ENCODE data around the gene HES1. TPM values are rescaled to one million over a fixed set of nuclear protein-coding genes. Genes with fewer than 3 reads are reported as not detected.

Gene HES1
- total RNA-seq, 1 donor from 2014 or later = 100 TPM

DNA sequence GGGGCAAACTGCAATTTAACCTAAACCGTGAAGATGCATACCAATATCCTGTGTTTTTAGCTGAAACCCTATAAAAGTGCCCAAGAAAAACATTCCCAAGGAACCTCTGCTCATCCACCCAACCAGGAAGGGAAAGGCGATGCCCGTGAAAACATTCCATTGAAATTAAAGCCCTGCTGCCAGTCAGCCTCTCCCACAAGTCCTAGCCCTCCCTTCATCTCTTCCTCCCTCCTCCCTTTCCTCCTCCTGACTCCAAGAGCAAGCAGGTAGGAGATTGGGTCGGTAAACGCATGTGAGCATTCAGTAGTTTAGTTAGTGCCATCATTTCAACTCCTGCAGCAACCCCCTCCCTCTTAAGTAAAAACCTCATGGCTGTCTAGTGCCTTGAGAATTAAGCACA lies 27.7 kb downstream of the HES1 start:
- Mint-ChIP-seq H3K27me3 (no peaks in the 10 kb centered on the region), H3K4me3 (peak overlapping the region; percentile 41), H3K27ac (peak overlapping the region; percentile 29), H3K9me3 (no peaks in the 10 kb centered on the region), H3K4me1 (ENCODE audit: unreplicated experiment) (peaks cover 73% of the 10 kb centered on the region), H3K36me3 (no peaks in the 10 kb centered on the region)
- DNase-seq (ENCODE audit: extremely low spot score, unreplicated experiment) = no peak
- TF ChIP-seq, protein P1, sequence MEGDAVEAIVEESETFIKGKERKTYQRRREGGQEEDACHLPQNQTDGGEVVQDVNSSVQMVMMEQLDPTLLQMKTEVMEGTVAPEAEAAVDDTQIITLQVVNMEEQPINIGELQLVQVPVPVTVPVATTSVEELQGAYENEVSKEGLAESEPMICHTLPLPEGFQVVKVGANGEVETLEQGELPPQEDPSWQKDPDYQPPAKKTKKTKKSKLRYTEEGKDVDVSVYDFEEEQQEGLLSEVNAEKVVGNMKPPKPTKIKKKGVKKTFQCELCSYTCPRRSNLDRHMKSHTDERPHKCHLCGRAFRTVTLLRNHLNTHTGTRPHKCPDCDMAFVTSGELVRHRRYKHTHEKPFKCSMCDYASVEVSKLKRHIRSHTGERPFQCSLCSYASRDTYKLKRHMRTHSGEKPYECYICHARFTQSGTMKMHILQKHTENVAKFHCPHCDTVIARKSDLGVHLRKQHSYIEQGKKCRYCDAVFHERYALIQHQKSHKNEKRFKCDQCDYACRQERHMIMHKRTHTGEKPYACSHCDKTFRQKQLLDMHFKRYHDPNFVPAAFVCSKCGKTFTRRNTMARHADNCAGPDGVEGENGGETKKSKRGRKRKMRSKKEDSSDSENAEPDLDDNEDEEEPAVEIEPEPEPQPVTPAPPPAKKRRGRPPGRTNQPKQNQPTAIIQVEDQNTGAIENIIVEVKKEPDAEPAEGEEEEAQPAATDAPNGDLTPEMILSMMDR (conservative IDR thresholded peaks at IDR 0.05) = no peak

DNA sequence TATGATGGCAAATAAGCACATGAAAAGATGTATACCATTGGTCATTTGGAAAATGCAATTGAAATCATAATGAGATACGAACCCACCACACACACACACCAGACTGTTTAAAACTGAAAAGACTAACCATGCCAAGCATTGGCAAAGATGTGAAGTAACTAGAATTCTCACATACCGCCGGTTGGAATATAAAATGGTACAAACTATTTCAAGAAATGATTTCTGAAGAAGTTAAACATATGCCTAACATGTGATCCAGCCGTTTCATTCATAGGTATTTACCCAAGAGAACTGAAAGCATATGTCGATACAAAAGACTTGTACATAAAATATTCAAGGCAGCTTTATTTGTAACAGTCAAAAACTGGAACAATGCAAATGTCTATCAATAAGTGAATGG lies 28.9 kb downstream of the HES1 start:
- no peaks in the 10 kb centered on the region for H3K36me3 Mint-ChIP-seq
- H3K27ac Mint-ChIP-seq = no peak overlapping the region
- TF ChIP-seq, protein P1 (conservative IDR thresholded peaks at IDR 0.05) = no peak
- H3K9me3 Mint-ChIP-seq = no peaks in the 10 kb centered on the region
- no peak overlapping the region for H3K4me3 Mint-ChIP-seq
- no peak for DNase-seq (ENCODE audit: extremely low spot score, unreplicated experiment)
- H3K4me1 Mint-ChIP-seq (ENCODE audit: unreplicated experiment) = peaks cover 85% of the 10 kb centered on the region
- no peaks in the 10 kb centered on the region for H3K27me3 Mint-ChIP-seq

DNA sequence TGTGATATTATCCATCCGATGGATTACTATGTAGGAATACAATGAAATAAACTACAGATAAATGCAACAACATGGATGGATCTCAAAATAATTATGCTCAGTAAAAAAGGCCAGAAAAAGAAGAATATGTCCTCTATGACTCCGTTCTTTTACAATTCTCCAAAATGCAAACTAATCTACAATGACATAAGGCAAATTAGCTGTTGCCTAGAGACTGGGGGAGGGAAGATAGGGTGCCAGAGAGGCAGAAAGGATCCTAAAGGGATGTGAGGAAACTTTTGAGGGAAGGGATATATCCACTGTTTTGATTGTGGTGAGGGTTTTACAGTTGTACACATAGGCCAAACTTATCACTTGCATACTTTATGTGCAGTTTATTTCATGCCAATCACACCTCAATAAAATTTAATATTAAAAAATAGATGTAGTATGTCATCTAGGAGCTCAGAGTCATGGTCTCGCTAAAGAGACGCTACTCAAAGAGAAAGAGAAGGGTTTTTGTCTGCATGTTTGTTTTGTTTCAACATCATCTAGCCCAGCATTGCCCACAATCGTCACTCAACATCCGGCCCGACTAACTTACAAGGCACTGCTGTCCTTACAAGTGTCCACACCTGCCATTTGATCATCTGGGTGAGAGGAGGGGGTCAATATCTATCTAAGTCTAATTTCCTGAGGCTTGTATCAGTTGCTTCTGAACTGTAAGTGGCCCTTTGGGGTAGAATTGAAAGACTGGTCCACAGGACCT lies 29.5 kb downstream of the HES1 start:
- H3K27ac Mint-ChIP-seq = no peak overlapping the region
- no peaks in the 10 kb centered on the region for H3K27me3 Mint-ChIP-seq
- TF ChIP-seq, protein P1 (conservative IDR thresholded peaks at IDR 0.05) = no peak
- peaks cover 84% of the 10 kb centered on the region for H3K4me1 Mint-ChIP-seq (ENCODE audit: unreplicated experiment)
- H3K4me3 Mint-ChIP-seq = no peak overlapping the region
- H3K9me3 Mint-ChIP-seq = no peaks in the 10 kb centered on the region
- no peak for DNase-seq (ENCODE audit: extremely low spot score, unreplicated experiment)
- H3K36me3 Mint-ChIP-seq = no peaks in the 10 kb centered on the region

DNA sequence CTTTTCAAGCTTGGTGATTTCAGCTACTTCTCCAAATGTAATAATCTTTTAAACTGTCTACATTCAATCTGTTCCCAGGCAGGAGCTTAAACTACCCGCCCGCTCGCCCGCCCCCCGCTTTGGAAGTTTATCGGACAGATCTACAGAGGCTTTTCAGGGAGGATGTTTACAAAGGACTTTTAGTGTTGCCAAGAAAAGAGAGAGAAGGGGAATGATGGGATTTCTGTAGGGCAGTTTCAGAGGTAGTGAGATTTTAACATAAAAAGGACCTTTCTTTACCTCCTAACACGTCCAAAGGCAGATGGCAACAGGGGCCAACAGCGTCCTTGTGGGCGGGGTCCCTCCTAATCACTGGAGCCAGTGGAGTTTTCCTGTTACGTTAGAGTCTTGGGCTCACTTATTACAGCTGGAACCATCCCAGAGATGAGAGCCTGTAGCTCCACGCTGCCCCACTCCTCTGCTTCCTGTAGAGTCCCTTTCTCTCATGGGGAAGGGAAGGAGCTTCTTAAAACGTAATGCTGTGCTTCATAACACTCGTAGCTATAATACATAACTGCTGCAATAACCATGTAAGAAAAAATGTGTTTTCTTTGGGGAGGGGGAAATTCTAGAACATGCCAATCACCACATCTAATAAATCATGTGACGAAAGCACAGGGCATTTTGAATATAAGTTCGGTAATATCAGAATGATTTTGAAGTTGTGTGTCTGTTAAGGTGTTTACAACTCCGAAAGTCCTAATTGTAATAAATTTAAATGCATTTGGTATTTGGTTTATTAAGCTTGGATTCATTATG lies 30.9 kb downstream of the HES1 start:
- TF ChIP-seq, protein P1 (conservative IDR thresholded peaks at IDR 0.05) = no peak
- H3K36me3 Mint-ChIP-seq = no peaks in the 10 kb centered on the region
- peak overlapping the region; percentile 71 for H3K4me3 Mint-ChIP-seq
- H3K4me1 Mint-ChIP-seq (ENCODE audit: unreplicated experiment) = peaks cover 69% of the 10 kb centered on the region
- no peaks in the 10 kb centered on the region for H3K9me3 Mint-ChIP-seq
- no peaks in the 10 kb centered on the region for H3K27me3 Mint-ChIP-seq
- DNase-seq (ENCODE audit: extremely low spot score, unreplicated experiment) = no peak
- H3K27ac Mint-ChIP-seq = peak overlapping the region; percentile 56

DNA sequence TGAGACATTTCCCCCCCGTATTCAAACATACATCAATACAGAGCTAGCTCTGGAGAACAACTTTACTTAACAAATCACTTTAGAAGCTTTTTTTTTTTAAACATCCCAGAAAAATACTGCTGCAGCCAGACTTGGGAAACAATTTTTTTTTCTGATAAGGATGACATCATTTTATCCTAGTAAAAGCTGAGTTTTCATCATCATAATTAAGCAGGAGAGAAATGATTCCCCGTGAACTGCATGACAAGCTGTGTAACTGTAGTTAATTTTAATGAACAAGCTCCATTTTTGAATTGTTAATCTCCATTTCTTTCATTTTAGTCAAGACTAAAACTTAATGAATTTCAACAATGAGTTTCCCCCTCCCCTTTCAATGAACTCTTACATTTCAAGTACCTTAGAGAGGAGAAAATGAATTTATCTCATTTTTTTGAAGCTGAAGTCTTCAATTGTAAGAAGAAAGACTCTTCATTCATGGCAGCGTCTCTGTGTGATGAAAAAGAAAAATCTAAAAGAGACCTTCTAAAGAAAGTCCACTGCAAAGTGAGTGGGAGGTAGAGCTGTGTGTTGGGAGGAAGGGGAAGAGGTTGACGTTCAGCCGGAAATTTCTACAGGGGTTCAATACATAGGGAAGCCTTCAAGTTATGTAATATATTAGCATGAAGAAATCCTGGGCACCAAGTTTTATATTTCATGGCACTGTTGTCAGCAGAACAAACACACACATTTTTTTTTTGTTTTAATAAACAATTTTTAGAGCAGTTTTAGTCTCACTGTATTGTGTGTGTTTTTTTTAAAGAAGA lies 31.7 kb downstream of the HES1 start:
- H3K9me3 Mint-ChIP-seq = peaks cover 7% of the 10 kb centered on the region
- TF ChIP-seq, protein P1 (conservative IDR thresholded peaks at IDR 0.05) = no peak
- peak overlapping the region; percentile 44 for H3K4me3 Mint-ChIP-seq
- H3K36me3 Mint-ChIP-seq = no peaks in the 10 kb centered on the region
- DNase-seq (ENCODE audit: extremely low spot score, unreplicated experiment) = no peak
- H3K4me1 Mint-ChIP-seq (ENCODE audit: unreplicated experiment) = peaks cover 61% of the 10 kb centered on the region
- H3K27me3 Mint-ChIP-seq = no peaks in the 10 kb centered on the region
- H3K27ac Mint-ChIP-seq = no peak overlapping the region

Data from type B pancreatic cell (in vitro differentiated cells).